Stromal cell of bone marrow (primary cell): ENCODE results near the gene SRGAP2C.
"Not testable (repeated sequence)": the region's sequence is repeated elsewhere in the genome, so short reads cannot be mapped to it uniquely, and the experiment has no call there.

Experiments
- DNase-seq: peaks from one replicate; pipeline ENCODE4 v3.0.0-alpha.2; 2012; ENCODE audit warnings: low read depth

SRGAP2C gene

GRCh38 chr1:121227544-121228330 is 43.0 kb downstream of the SRGAP2C start:
- not testable (repeated sequence) for DNase-seq

- not testable (repeated sequence) for DNase-seq
Observed at GRCh38 chr1:121230636-121231035, 45.9 kb downstream of the SRGAP2C start.

GRCh38 chr1:121232445-121233125 is 47.8 kb downstream of the SRGAP2C start:
- not testable (repeated sequence) for DNase-seq

DNA sequence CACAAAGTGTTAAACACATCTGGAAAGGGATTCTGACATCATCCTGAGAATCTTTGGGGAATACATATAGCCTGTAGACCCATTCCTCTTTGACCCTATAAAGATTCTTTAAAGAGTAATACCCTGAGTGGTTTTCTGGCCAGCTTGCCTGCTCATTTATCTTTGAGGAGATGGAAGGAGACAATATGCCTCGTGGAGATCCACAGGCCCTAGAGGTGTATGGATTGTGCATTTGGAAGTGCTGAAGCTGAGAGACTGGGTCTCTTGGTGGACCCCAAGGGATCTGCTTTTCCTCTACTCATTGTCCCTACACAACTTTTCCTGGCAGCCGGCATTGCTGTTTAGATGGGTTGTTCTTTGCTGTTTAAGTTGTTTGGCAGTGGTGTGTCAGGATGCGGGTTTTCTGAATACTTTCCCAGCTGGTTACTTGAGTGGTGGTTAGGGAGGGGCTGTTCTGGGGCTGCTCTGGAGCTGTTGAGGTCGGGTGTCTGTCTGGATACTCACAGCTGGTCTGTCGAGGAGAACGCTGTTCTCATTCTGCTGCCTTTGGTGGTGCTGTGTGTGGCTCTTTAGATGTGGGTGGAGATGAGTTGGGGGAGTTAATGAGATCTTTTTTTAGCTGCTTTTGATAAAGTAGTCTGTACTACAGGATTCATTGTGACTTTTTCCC is 49.5 kb downstream of the SRGAP2C start:
- DNase-seq, result not testable (repeated sequence)

- not testable (repeated sequence) for DNase-seq
Observed at GRCh38 chr1:121238384-121238783, 53.6 kb downstream of the SRGAP2C start.

DNA sequence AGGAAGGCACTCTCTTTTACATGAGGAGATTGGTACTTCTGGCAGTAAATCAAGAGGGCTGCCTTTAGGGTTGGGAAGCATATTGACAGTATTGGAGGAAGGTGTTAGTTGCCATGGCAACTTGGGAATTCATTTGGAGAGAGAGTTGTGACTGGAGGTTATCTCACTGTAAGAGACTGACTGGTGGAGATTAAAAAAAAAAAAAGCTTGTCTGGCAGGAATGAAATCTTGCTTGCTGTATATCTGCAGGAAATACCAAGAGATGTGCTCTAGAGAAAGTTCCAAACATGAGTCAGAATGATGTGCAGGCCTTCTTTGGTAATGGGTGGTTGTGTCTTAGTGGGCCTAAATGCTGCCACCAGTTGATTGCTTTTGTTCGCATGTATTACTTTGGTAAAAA is 59.1 kb downstream of the SRGAP2C start:
- DNase-seq, result not testable (repeated sequence)

DNA sequence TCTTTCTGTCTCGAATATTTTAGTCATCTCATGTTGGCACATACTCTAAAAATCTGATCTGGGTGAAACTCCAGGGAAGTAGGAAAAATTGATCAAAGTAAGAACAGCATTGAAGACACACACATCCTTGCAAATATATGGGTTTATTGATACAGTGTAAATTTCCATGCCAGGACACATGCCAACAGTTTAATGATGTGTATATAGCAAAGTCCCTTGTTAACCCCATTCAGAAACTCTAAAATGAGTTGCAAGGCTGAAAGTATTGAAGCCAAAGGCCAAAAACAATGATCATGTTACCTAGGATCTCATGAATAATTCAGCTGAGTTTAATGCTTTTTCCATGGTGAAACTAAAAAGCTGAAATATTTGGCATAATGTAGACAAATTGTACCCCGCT is 61.6 kb downstream of the SRGAP2C start:
- DNase-seq, result not testable (repeated sequence)

DNA sequence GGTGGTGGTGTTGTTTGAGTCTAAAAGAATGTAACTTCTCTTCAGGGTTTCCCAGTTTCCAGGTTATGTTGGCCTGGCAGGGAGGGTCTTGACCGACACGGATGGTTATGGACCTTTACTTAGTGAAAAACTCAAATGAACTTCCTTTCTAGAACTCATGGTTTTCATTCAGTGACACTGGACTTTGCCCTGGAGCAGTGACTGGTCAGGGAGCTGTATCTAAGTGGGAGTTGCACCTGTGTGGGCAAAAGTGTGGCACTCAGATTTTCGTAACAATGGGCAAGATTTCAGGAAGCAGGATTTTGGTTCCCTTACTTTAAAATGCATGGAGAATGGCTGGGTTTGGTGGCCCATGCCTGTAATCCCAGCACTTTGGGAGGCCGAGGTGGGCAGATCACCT is 67.9 kb downstream of the SRGAP2C start:
- DNase-seq, result not testable (repeated sequence)

DNA sequence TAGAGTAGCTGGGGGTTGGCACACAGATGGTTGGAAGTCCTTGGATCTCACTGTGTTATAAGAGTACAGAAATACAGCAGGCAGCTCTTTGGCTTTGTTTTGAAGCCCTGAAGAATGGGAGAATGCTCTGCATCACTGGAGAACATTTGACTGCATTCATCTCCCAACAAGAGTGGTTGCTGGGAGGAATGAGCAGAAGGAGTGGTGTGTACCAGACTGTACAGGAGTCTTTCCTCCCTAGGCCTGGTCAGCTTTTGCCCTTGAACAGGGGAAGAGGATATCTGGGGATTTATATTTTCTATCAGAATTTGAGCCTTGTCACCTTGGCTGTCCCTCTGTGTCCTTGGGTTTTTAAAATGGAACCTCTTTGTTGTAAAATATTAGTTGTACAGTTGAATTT is 69.8 kb downstream of the SRGAP2C start:
- DNase-seq, result not testable (repeated sequence)

DNA sequence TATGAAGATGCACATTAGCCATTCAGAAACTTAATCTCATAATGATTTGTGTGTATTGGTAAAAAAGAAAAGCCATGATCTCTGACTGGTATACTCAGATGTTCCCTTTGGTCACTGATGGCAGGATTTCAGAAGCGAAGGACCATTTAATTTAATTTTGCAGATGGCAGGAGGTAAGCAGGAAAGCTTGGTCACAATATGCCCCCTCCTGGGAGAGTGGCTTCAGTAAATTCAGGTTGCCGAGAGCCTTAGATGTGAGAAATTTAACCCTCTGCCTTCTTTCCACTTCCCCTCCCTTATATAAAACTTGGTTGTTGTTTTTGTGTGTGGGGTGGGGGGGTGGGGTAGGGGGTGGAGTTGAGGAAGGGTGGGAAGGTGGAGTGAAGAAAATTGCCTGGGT is 72.9 kb downstream of the SRGAP2C start:
- DNase-seq, result not testable (repeated sequence)

DNA sequence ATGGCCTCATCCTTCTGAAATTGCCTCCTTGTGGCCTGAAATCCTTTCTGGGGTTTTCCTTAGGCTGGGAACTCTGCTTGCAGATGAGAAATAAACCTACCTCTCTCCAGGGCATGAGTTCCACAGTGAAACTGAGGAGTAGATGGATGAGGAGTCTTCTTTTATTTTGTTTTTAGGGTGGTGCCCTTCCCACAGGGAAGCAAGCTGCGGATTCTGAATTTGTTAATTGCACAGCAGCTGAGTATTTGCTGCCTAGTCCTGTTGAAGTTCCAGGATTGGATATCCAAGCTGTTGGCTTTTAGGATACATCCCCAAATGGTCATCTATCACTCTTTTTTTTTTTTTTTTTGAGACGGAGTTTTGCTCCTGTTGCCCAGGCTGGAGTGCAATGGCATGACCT is 73.4 kb downstream of the SRGAP2C start:
- not testable (repeated sequence) for DNase-seq

- DNase-seq, result not testable (repeated sequence)
Observed at GRCh38 chr1:121260205-121260604, 75.4 kb downstream of the SRGAP2C start.

DNA sequence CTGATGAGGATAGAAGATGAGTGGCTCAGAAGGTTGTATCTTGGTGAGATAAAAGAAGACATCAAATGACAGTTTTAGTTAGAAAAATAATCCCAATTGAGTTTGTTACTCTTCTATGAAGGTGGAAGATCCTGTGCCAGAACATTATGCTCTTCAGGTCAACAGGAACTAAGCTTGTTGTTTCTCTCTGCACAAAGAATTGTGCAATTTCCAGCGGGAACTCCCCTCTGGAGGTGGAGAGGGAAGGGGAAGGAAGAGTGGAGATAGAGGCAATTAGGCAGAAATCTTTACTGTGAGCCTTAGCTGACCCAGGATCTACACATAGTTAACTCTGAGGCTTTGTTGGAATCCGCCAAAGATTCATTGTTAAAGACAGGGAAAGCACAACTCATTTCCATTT is 77.4 kb downstream of the SRGAP2C start:
- DNase-seq, result not testable (repeated sequence)

GRCh38 chr1:121263789-121264244 is 79.0 kb downstream of the SRGAP2C start:
- peak; percentile 21 for DNase-seq

DNA sequence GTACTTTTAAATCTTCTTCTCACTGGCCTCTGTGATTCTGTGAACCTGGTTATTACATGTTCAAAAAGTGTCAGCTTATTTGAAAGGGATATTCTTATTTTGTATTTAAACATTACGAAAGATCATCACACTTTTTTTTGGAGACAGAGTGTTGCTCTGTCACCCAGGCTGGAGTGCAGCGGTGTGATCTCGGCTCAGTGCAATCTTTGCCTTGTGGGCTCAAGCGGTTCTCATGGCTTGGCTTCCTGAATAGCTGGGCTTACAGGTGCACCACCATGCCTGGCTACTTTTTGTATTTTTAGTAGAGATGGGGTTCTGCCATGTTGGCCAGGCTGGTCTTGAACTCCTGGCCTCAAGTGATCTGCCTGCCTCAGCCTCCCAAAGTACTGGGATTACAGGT is 82.3 kb downstream of the SRGAP2C start:
- DNase-seq, result not testable (repeated sequence)

- not testable (repeated sequence) for DNase-seq
Observed at GRCh38 chr1:121269309-121269708, 84.5 kb downstream of the SRGAP2C start.

DNA sequence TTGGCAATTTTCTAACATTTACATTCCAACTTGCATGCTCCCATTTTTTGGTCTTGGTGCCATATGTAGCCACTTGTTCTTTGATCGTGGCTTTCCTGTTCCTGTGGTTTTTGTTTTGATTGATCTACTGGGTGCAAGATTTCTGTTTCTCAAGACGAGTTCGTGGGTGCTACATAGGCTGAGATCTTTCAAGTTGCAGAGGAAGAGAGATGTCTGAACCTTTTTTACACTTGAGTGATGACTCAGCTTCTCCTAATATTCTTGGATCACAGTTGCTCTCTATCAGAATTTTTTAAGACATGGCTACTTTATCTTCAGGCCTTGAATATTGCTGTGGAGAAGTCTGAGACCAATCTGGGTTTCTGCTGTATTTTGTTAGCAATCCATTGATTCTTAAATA is 85.2 kb downstream of the SRGAP2C start:
- DNase-seq, result not testable (repeated sequence)

DNA sequence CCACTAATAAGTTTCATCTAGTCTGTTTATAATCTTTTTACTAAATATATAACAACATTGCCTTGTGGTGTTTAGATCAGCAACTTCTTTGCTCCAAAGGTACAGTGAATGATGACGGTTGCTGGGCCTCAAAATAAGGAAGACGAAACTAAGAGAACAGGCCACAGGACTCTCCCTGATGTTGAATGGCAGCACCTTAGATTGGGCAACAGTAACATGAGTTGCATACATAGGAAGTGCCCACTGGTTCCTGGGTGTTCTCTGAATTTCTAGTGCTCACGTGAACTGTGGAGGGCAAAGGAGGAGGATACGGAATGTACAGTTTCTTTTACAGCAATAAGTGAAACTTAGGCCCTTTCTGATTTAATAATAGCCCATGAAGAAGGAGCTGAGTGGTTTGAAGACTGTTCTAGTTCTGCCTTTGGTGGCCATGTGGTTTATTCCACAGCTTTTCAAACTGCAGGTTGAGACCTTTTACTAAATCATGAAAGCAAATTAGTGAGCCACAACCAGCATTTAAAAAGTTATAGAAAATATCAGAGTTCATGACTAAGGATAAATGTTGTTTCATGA is 86.5 kb downstream of the SRGAP2C start:
- DNase-seq, result not testable (repeated sequence)

DNA sequence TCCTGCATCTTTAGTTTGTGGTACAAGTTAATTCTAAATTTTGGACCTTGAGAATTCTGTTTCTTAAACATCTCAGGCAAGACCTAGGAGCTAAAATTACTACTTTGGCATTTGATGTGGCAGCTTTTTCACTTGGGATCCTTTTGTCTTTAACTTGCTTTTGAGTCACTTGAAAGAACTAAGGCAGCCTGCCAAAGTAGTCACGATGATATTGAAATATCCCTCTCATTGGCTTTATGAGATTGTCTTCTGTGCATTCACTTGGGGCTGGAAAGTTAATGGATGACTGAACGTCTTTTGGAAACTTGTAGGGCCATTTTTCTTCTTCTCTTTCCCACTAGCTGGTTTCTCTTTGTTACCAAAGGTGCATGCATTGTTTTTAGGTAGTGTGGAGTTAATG is 90.7 kb downstream of the SRGAP2C start:
- DNase-seq, result peak; percentile 13

DNA sequence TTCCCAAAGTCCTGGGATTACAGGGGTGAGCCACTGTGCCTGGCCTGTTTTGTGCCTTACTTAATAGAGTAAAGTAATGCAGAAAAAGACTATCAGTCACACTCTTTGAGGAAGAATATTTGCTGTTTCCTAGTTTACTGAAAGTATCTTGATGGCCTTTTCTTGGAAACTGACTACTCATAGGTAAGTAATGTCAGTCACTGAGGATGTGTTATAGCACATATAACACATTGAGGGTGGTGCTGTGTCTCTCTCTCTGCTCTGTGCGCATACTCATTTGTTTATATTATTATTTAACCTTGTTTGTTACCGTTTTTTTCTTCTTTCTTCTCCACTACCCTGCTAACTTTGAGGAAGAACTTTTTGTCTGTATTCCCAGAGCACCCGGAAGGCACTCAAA is 93.4 kb downstream of the SRGAP2C start:
- DNase-seq, result not testable (repeated sequence)

DNA sequence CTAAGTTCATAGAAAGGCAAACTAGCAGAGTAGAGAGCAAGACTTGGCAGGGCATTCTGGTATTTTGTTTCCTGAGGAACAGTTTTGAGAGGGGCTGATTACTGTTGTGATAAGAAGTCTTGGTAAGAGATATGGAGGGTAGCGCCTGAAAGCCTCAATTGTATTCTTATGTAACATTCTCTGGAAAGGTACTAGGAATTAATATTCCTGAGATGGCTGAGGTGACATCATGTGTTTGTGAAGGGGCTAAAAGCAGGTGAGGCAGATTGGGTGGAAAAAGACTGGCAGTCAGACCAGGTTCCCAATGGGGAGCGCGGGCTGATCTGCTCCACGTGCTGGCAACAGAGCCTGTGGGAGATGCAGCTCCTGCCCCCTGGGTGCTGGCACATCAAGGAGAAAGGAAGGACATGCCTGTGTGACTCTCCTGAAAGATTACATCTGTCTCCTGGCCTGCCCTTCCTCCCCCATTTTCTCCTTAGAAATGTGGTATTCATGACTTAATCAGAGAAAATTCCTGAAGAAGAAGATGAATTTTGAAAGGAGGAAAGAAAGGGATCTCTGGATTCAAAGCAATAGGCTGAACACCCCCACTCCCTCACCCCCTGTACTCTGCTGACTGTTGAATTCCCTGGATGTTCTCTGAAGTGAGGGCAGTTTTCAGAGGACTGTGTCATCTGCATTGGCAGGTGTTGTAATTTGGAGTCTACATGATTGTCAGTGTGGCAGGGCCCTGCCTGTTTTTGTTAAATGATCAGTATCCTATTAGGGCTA is 94.2 kb downstream of the SRGAP2C start:
- not testable (repeated sequence) for DNase-seq

- not testable (repeated sequence) for DNase-seq
Observed at GRCh38 chr1:121279548-121279898, 94.7 kb downstream of the SRGAP2C start.
